Esophagus muscularis mucosa (tissue), 4 donors: ENCODE results near the gene RTN4IP1.

Experiments used
- EP300 ChIP-seq: sonication (generic); formaldehyde crosslinking; IDR thresholded peaks from one replicate; pipeline ENCODE4 v1.6.1; 2017; ENCODE audit warnings: antibody characterized with exemption
- POLR2A ChIP-seq: fragments of 450-650 bp; IDR thresholded peaks from one replicate; pipeline ENCODE4 v1.6.1; 2017; ENCODE audit warnings: antibody characterized with exemption, moderate library complexity, mild to moderate bottlenecking, low read depth
- POLR2AphosphoS5 ChIP-seq, 2 donors: sonication (generic); formaldehyde crosslinking; IDR thresholded peaks; one replicate each; pipeline ENCODE4 v1.6.1; 2017; ENCODE audit warnings: antibody characterized with exemption in 2 of 2
- TF ChIP-seq, protein P1 (sequence below), 3 experiments: fragments of 200-600 bp in 2 of 3; fragments of 450-650 bp in 1 of 3; sonication (generic) in 2 of 3; IDR thresholded peaks; one replicate each; pipeline ENCODE4 v1.5.1; 2017 to 2019; ENCODE audit warnings: antibody characterized with exemption in 3 of 3, mild to moderate bottlenecking in 2 of 3, moderate library complexity in 1 of 3

DNA sequence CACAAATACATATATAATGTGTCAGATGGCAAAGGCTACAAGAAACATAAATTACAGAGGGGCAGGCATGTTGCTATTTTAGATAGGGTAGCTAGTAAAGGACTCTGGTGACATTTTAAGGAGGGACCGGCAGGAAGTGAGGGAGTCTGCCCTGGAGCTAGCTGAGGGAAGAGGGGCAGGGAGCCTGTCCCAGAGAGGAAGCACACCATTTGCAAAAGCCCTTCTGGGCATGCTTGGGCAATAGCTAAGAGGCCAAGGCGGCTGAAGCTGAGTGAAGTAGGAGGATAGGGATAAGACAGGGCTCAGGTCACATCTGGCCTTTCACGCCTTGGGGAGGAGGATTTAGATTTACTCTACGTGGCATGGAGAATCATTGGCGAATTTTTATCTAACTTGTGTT is 96.2 kb downstream of the RTN4IP1 start:
- TF ChIP-seq EP300 (no peak), POLR2A (no peak), POLR2AphosphoS5 (IDR thresholded peaks at IDR 0.05) (no peak)
- TF ChIP-seq, protein P1, sequence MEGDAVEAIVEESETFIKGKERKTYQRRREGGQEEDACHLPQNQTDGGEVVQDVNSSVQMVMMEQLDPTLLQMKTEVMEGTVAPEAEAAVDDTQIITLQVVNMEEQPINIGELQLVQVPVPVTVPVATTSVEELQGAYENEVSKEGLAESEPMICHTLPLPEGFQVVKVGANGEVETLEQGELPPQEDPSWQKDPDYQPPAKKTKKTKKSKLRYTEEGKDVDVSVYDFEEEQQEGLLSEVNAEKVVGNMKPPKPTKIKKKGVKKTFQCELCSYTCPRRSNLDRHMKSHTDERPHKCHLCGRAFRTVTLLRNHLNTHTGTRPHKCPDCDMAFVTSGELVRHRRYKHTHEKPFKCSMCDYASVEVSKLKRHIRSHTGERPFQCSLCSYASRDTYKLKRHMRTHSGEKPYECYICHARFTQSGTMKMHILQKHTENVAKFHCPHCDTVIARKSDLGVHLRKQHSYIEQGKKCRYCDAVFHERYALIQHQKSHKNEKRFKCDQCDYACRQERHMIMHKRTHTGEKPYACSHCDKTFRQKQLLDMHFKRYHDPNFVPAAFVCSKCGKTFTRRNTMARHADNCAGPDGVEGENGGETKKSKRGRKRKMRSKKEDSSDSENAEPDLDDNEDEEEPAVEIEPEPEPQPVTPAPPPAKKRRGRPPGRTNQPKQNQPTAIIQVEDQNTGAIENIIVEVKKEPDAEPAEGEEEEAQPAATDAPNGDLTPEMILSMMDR (IDR thresholded peaks at IDR 0.05): no peak
